ENCODE data around the gene CHD2. TPM values are rescaled to one million over a fixed set of nuclear protein-coding genes. Genes with fewer than 3 reads are reported as not detected.
"Not testable (repeated sequence)": the region's sequence is repeated elsewhere in the genome, so short reads cannot be mapped to it uniquely, and the experiment has no call there.

The CHD2 gene
- total RNA-seq, 4 donors from 2014 or later: 41.9 to 144 (median 81.8) TPM

DNA sequence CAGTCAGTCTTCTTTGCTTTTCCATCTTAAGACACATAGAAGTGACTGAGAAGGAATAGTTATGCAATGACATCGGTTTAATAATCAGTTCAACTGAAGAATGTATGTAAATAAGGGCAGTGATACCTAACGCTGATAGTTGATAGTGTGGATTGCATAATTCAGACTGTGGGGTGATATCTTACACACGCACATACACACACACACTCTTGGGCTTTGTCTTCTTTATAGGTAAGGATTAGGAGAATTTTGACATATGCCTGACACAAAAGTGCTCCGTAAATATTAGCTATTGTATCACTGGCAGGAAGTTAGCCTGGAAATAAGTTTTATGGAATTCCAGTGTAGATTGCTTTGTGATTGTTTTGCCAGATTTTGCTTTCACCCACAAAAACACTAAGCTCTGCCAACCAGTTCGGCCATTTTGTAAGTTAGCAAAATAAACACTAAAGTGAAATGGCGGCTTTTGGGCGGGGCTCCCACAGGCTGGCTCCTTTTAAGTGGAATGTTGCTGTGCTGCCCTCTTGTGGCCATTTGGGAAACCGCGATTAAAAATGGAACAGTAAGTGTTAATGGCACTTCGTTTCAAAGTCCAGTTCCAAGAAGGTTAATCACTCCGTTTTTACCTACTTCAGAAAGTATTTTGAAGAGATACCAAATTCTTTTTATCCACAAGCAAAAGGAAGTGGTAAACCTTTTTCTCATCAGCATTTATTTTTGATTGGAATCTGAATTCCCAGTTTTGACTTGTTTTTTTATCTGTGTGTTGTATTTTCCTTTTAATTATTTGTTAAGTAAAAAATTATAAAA, 17.7 kb downstream of the CHD2 start:
- ATAC-seq: peak; percentile 75
- Histone ChIP-seq H3K4me3 (peak overlapping the region; percentile 14 to 22), H3K9me3 (no peaks in the 10 kb centered on the region), H3K27ac (peak overlapping the region; percentile 59 to 94 (median 88)), H3K4me1 (peaks cover 30 to 97% (median 54%) of the 10 kb centered on the region in 3 donors), H3K36me3 (no peaks in the 10 kb centered on the region), H3K27me3 (no peaks in the 10 kb centered on the region)
- WGBS, 2 donors (ENCODE audit: low coverage in 1 of 2): 23 to 30% methylated on average over 10 to 11 of the region's 11 CpGs
- TF ChIP-seq, protein P1, sequence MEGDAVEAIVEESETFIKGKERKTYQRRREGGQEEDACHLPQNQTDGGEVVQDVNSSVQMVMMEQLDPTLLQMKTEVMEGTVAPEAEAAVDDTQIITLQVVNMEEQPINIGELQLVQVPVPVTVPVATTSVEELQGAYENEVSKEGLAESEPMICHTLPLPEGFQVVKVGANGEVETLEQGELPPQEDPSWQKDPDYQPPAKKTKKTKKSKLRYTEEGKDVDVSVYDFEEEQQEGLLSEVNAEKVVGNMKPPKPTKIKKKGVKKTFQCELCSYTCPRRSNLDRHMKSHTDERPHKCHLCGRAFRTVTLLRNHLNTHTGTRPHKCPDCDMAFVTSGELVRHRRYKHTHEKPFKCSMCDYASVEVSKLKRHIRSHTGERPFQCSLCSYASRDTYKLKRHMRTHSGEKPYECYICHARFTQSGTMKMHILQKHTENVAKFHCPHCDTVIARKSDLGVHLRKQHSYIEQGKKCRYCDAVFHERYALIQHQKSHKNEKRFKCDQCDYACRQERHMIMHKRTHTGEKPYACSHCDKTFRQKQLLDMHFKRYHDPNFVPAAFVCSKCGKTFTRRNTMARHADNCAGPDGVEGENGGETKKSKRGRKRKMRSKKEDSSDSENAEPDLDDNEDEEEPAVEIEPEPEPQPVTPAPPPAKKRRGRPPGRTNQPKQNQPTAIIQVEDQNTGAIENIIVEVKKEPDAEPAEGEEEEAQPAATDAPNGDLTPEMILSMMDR (IDR thresholded peaks at IDR 0.05): peak; percentile 86 to 98 (median 96)
- TF ChIP-seq POLR2A (IDR thresholded peaks at IDR 0.05): no peak
- TF ChIP-seq POLR2AphosphoS5 (IDR thresholded peaks at IDR 0.05): peak; percentile 76
- TF ChIP-seq EP300 (IDR thresholded peaks at IDR 0.05): no peak

DNA sequence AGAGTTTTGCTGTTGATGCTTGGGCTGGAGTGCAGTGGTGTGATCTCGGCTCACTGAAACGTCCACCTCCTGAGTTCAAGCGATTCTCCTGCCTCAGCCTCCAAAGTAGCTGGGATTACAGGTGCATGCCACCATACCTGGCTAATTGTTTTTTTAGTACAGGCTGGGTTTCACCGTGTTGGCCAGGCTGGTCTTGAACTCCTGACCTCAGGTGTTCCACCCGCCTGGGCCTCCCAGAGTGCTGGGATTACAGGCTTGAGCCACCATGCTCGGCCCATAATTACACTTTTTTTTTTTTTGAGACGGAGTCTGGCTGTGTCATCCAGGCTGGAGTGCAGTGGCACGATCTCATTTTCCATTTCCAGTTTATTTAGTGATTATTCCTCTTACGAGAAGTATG, 18.8 kb downstream of the CHD2 start:
- Histone ChIP-seq H3K27ac (peak overlapping the region; percentile 9 to 94 (median 75)), H3K4me3 (peak overlapping the region in 1 of 2 donors; percentile 5), H3K4me1 (peaks cover 30 to 97% (median 55%) of the 10 kb centered on the region in 3 donors)
- WGBS, 2 donors (ENCODE audit: low coverage in 1 of 2): 56 to 79% methylated on average over 6 to 8 of the region's 9 CpGs
- H3K27me3 ChIP-seq, ATAC-seq, H3K9me3 ChIP-seq, H3K36me3 ChIP-seq: not testable (repeated sequence)

DNA sequence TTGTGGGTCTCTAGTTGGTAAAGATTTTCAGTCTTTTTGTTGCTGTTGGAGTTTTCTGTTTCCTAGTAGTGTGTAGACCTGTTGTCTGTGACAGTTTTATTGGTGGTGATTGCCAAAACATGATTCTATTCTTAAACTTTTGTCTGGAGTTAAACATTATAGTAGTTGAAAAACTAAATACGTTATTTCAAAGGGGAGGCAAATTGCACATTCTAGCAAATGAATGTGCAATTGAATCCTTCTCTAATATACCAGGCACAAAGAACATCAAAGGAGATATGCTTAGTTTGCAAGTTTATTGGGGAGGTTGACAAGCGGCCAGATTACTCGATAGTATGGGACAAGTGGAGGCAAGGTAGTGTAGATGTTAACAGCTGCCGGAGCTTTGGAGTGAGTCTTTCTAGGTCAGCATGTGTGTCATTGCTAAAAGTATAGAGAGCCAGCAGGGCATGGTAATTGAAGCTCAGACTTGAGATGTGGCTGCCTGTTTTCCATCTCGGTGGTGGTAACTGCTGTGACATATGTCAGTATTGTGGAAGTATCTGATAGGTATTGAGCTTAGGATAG, 20.6 kb downstream of the CHD2 start:
- ATAC-seq: no peak
- peaks cover 24 to 97% (median 41%) of the 10 kb centered on the region in 3 donors for H3K4me1 ChIP-seq
- H3K27me3 ChIP-seq: no peaks in the 10 kb centered on the region
- 67 to 75% methylated on average over 4 to 5 of the region's 5 CpGs for WGBS, 2 donors (ENCODE audit: low coverage in 1 of 2)
- no peaks in the 10 kb centered on the region for H3K9me3 ChIP-seq
- H3K4me3 ChIP-seq: no peak overlapping the region
- H3K36me3 ChIP-seq: peaks cover 0 to 15% of the 10 kb centered on the region in 2 donors
- peak overlapping the region in 3 of 4 donors; percentile 14 to 61 (median 46) for H3K27ac ChIP-seq
- TF ChIP-seq, protein P1 (IDR thresholded peaks at IDR 0.05): no peak
- TF ChIP-seq EP300 (IDR thresholded peaks at IDR 0.05): no peak
- TF ChIP-seq POLR2AphosphoS5 (IDR thresholded peaks at IDR 0.05): no peak
- no peak for TF ChIP-seq POLR2A (IDR thresholded peaks at IDR 0.05)

DNA sequence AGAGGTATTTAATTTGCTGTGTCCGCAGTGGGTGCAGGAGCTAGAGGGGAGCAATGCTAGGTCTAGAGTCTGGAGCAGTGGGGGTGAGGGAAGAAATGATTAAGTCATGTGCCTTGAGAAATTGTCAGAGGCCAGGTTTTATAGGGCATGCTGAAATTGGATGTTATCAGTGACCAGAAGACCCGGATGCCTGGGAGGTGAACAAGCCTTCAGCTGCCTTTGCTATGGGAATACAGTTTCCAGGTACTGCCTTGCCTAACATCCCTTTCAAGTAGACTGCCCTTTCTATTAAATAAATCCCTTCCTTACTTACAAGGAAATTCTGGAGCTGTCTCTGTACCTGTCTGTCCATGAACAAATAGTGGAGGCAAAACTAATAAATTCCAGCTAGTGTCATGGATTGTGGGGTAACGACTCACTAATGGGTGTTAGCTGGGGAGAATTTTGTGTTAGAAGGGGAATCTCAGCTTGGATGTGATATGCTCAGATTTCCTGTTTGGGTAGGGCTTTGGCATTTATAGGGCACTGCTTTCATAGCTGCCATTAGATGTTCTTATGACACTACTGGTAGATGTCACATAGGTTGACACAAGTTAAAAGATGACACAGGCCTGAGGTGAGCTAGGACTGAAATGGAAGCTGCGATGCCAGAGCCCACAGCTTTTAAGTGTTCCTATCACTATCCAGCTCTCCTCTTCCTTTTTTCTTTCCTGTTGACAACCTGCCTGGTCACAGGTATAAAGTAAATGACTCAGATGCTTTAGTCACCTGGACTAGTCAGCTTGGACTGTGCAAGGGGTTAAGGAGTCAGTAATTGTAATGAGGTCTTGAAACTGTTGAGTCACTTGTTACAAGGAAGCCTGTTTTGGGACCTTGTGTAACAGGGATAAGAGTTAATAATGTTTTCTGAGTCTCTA, 21.3 kb downstream of the CHD2 start:
- Histone ChIP-seq H3K27ac (peak overlapping the region; percentile 14 to 61 (median 47)), H3K4me1 (peaks cover 24 to 97% (median 41%) of the 10 kb centered on the region in 3 donors), H3K9me3 (no peaks in the 10 kb centered on the region), H3K36me3 (peaks cover 0 to 23% of the 10 kb centered on the region in 2 donors), H3K27me3 (no peaks in the 10 kb centered on the region), H3K4me3 (no peak overlapping the region)
- WGBS, 2 donors (ENCODE audit: low coverage in 1 of 2): 77 to 86% methylated on average over 3 to 4 of the region's 4 CpGs
- no peak for TF ChIP-seq POLR2A (IDR thresholded peaks at IDR 0.05)
- peak; percentile 48 for TF ChIP-seq POLR2AphosphoS5 (IDR thresholded peaks at IDR 0.05)
- no peak for ATAC-seq

DNA sequence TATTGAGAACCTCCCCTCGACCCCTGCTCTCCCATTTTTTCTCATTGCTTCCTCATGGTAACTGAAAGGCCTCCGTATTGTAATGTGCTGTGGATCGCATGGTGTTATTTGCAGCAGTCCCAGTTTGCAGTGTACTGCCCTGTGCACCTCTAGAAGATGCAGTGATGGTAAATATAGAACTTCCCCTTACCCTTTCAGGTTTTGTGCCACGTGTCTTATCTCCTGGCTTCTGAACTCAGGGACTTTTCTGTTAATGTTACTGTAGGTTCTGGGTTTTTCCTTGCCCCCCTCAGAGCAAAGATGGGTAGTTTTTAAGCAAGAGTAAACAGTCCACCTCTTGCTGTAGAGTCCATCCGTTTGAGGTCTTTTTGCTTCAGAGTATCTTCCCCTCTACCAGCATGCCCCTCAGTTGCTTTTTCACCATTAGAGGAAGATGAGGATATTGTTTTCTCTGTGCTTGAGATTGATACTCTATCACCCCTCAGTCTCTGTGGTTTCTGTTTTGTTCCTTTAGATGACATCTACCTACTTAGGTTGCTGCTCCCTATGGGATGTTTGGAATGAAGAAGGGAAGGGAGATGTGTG, 22.4 kb downstream of the CHD2 start:
- TF ChIP-seq POLR2AphosphoS5 (IDR thresholded peaks at IDR 0.05): no peak
- TF ChIP-seq, protein P1 (IDR thresholded peaks at IDR 0.05): no peak
- TF ChIP-seq POLR2A (IDR thresholded peaks at IDR 0.05): no peak
- TF ChIP-seq EP300 (IDR thresholded peaks at IDR 0.05): no peak
- peak overlapping the region in 3 of 4 donors; percentile 46 to 61 (median 48) for H3K27ac ChIP-seq
- no peaks in the 10 kb centered on the region for H3K9me3 ChIP-seq
- peaks cover 0 to 32% of the 10 kb centered on the region in 2 donors for H3K36me3 ChIP-seq
- peaks cover 24 to 88% (median 36%) of the 10 kb centered on the region in 3 donors for H3K4me1 ChIP-seq
- ATAC-seq: no peak
- H3K27me3 ChIP-seq: no peaks in the 10 kb centered on the region
- no peak overlapping the region for H3K4me3 ChIP-seq
- 71 to 74% methylated on average over 4 to 5 of the region's 5 CpGs for WGBS, 2 donors (ENCODE audit: low coverage in 1 of 2)
